PFSK-1 (cell line): Measurements from ENCODE around the gene CTAGE1.

Experiments used
- POLR2AphosphoS5 ChIP-seq: IDR thresholded peaks from 2 replicates; pipeline ENCODE4 v1.6.1; 2012; ENCODE audit warnings: low read depth, mild to moderate bottlenecking, control low read depth, low read length, moderate library complexity
- REST ChIP-seq, 2 experiments: IDR thresholded peaks; 2 replicates each; pipeline versions ENCODE4 v1.6.1 to v1.8.0; 2011 to 2012; ENCODE audit warnings: low read depth in 2 of 2, low read length in 2 of 2, control low read depth in 1 of 2, inconsistent platforms in 1 of 2, mild to moderate bottlenecking in 1 of 2, moderate library complexity in 1 of 2; ENCODE audit not compliant: insufficient read depth in 1 of 2
- TAF1 ChIP-seq: IDR thresholded peaks from 2 replicates; pipeline ENCODE4 v1.6.1; 2012; ENCODE audit warnings: low read length, control low read depth, borderline replicate concordance; ENCODE audit not compliant: insufficient read depth

DNA sequence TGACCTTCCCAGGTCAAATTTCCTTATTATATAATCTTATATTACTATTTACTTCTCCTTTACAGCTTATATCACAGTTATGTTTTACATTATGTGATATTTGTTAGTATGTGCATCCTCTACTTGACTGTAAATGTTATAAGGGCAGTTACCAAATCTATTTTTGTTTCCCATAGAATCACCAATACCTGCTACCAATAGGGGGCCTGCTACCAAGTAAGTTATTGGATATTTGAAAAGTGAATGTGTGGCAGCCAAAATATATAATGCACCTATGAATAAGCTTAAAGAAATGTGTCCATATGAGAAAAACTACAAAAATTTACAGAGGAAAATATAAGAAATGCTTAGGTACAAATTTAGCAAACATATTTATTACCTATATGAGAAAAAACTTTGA is 23.9 kb upstream of the CTAGE1 start:
- no peak for TF ChIP-seq REST (IDR thresholded peaks at IDR 0.05; ENCODE audit: insufficient read depth in 1 of 2, low read depth in 2 of 2, low read length in 2 of 2)
- TF ChIP-seq POLR2AphosphoS5: no peak
- no peak for TF ChIP-seq TAF1
